CD14-positive monocyte (primary cell): ENCODE results near the gene COX15. TPM values are rescaled to one million over a fixed set of nuclear protein-coding genes. Genes with fewer than 3 reads are reported as not detected.
A peak's percentile ranks its signal among the peaks of the same experiment; 100 is the strongest.

Experiments
- DNase-seq, 3 donors: peaks; one replicate each; pipeline ENCODE4 v3.0.0-alpha.2; 2011 to 2022
- H2AFZ ChIP-seq: 2 replicates; pipeline ENCODE4 v1.6.0; 2012; ENCODE audit warnings: mild to moderate bottlenecking, low read depth, low read length, inconsistent platforms; ENCODE audit not compliant: insufficient read depth, poor library complexity, severe bottlenecking
- H3K27ac ChIP-seq, 2 donors: 1 replicate in 1 of 2; 2 replicates in 1 of 2; pipeline ENCODE4 v1.5.1; 2012 to 2013; ENCODE audit warnings: low read length in 2 of 2, control low read depth in 1 of 2, inconsistent platforms in 1 of 2, low read depth in 1 of 2, mild to moderate bottlenecking in 1 of 2
- H3K27me3 ChIP-seq, 2 donors: one replicate each; pipeline versions ENCODE4 v1.6.0 to v1.6.1; 2011 to 2013; ENCODE audit warnings: low read length in 2 of 2; ENCODE audit not compliant: control insufficient read depth in 2 of 2, insufficient read depth in 2 of 2
- H3K36me3 ChIP-seq, 2 donors: replicated peaks in 1 of 2; 1 replicate in 1 of 2; 2 replicates in 1 of 2; pipeline versions ENCODE4 v1.5.1 to v1.6.1; 2012 to 2013; ENCODE audit warnings: low read length in 2 of 2, control low read depth in 1 of 2, inconsistent platforms in 1 of 2, mild to moderate bottlenecking in 1 of 2; ENCODE audit not compliant: insufficient read depth in 2 of 2, control insufficient read depth in 1 of 2
- H3K4me1 ChIP-seq, 2 donors: 1 replicate in 1 of 2; 2 replicates in 1 of 2; pipeline versions ENCODE4 v1.5.1 to v1.6.1; 2012 to 2013; ENCODE audit warnings: low read length in 2 of 2, control low read depth in 1 of 2, inconsistent platforms in 1 of 2, mild to moderate bottlenecking in 1 of 2, moderate library complexity in 1 of 2; ENCODE audit not compliant: insufficient read depth in 2 of 2, control insufficient read depth in 1 of 2
- H3K4me2 ChIP-seq: replicated peaks from 2 replicates; pipeline ENCODE3; 2012; ENCODE audit warnings: low read length, moderate library complexity, mild to moderate bottlenecking; ENCODE audit not compliant: poor library complexity, severe bottlenecking; ENCODE audit errors: extremely low read depth
- H3K4me3 ChIP-seq, 3 experiments: fragments of 200-600 bp in 1 of 3; sonication (generic) in 1 of 3; replicated peaks in 1 of 3; 1 replicate in 2 of 3; 2 replicates in 1 of 3; pipeline ENCODE4 v1.5.1; 2011 to 2013; ENCODE audit warnings: low read length in 3 of 3, mild to moderate bottlenecking in 3 of 3, control low read depth in 2 of 3, low read depth in 2 of 3, inconsistent platforms in 1 of 3, moderate library complexity in 1 of 3
- H3K79me2 ChIP-seq: 2 replicates; pipeline ENCODE4 v1.6.0; 2012; ENCODE audit warnings: mild to moderate bottlenecking, control low read depth, inconsistent platforms, low read length, moderate library complexity; ENCODE audit not compliant: insufficient read depth
- H3K9ac ChIP-seq: 2 replicates; pipeline ENCODE4 v1.6.0; 2017; ENCODE audit warnings: low read length, mild to moderate bottlenecking; ENCODE audit not compliant: insufficient read depth, poor library complexity, severe bottlenecking
- H3K9me3 ChIP-seq, 2 donors: replicated peaks in 1 of 2; 1 replicate in 1 of 2; 2 replicates in 1 of 2; pipeline versions ENCODE4 v1.5.1 to v1.6.1; 2012 to 2013; ENCODE audit warnings: low read length in 2 of 2, control low read depth in 1 of 2; ENCODE audit not compliant: control insufficient read depth in 1 of 2, insufficient read depth in 1 of 2
- H4K20me1 ChIP-seq: 2 replicates; pipeline ENCODE4 v1.6.0; 2012; ENCODE audit warnings: mild to moderate bottlenecking, low read length, control low read depth, moderate library complexity; ENCODE audit not compliant: insufficient read depth
- H3K27ac Mint-ChIP-seq, 7 donors: one replicate each; pipeline ENCODE4 v1.8.0; 2020; ENCODE audit warnings: mild to moderate bottlenecking in 7 of 7, mixed read lengths in 7 of 7, moderate library complexity in 6 of 7, inconsistent platforms in 2 of 7
- H3K27me3 Mint-ChIP-seq, 3 donors: one replicate each; pipeline ENCODE4 v1.8.0; 2021 to 2022; ENCODE audit warnings: low read depth in 3 of 3, mild to moderate bottlenecking in 3 of 3, mixed read lengths in 3 of 3, moderate library complexity in 3 of 3, inconsistent platforms in 1 of 3
- H3K36me3 Mint-ChIP-seq, 2 donors: one replicate each; pipeline ENCODE4 v1.8.0; 2020; ENCODE audit warnings: mixed read lengths in 2 of 2, inconsistent platforms in 1 of 2, mild to moderate bottlenecking in 1 of 2
- H3K4me1 Mint-ChIP-seq: one replicate; pipeline ENCODE4 v1.8.0; 2020; ENCODE audit warnings: mild to moderate bottlenecking, mixed read lengths
- H3K4me3 Mint-ChIP-seq, 2 donors: one replicate each; pipeline ENCODE4 v1.8.0; 2020; ENCODE audit warnings: mild to moderate bottlenecking in 2 of 2, mixed read lengths in 2 of 2, moderate library complexity in 1 of 2
- H3K9me3 Mint-ChIP-seq, 7 donors: one replicate each; pipeline ENCODE4 v1.8.0; 2020 to 2022; ENCODE audit warnings: mixed read lengths in 7 of 7, mild to moderate bottlenecking in 6 of 7, moderate library complexity in 6 of 7, inconsistent platforms in 2 of 7
- WGBS: methylation state at CpG from one replicate; pipeline ENCODE4 v1.1.5; 2013; ENCODE audit warnings: missing lambda C conversion rate; ENCODE audit not compliant: insufficient coverage; 5-methylcytosine and 5-hydroxymethylcytosine counted together
- intact Hi-C, 2 donors: fragments of 100-400 bp; cut with micrococcal nuclease; formaldehyde crosslinking; loops; one replicate each; pipeline versions ENCODE4 v1.15.0 to v1.15.1; 2023
- polyA plus RNA-seq, 3 donors: library from polyadenylated mRNA; depleted of rRNA in 1 of 3; unstranded in 2 of 3; stranded (reverse) in 1 of 3; fragments of 300-500 nt in 2 of 3; fragments of >200 nt in 1 of 3; fragmentation: Illumina TruSeq in 2 of 3; gene quantifications; 1 replicate in 2 of 3; 2 replicates in 1 of 3; pipeline ENCODE4 v1.2.3, GENCODE V29; 2012 to 2021
- TF ChIP-seq, protein P1 (sequence below): fragments of 200-600 bp; IDR thresholded peaks from one replicate; pipeline ENCODE4 v1.8.0; 2022; ENCODE audit warnings: antibody characterized with exemption, mild to moderate bottlenecking

Gene COX15
- polyA plus RNA-seq, 3 donors = 10.6 to 37.6 (median 35.7) TPM

DNA sequence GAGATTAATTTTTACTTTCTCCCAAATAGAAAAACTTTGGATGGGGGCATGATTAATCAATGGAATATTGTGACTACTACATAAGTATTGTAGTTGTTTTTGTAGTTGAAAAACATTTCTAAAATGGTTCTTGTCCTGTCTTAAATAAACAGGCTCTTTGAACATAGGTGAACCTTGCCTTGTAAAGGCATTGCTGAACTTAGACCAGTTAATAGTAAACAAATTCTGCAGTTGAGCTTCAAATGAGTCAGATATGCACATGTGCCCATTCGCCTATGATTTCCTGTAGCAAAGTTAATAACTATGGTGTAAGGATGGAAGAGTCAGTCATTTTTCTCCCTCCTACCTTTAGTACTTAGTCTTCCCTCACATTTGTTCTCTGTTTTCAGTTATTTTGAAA, 22.7 kb upstream of the COX15 start:
- Mint-ChIP-seq H3K27me3 (no peaks in the 10 kb centered on the region), H3K27ac (no peak overlapping the region), H3K36me3 (peaks cover 78 to 90% of the 10 kb centered on the region in 2 donors), H3K4me1 (no peaks in the 10 kb centered on the region), H3K4me3 (no peak overlapping the region), H3K9me3 (peaks cover 0 to 1% (median 0%) of the 10 kb centered on the region in 7 donors)
- no peak overlapping the region for H3K4me2 ChIP-seq
- no peaks in the 10 kb centered on the region for H3K9me3 ChIP-seq
- no peak overlapping the region for H2AFZ ChIP-seq
- DNase-seq = no peak
- H3K27me3 ChIP-seq = no peaks in the 10 kb centered on the region
- H3K4me3 ChIP-seq = no peak overlapping the region
- H3K9ac ChIP-seq = no peak overlapping the region
- no peaks in the 10 kb centered on the region for H4K20me1 ChIP-seq
- H3K4me1 ChIP-seq = no peaks in the 10 kb centered on the region
- no peaks in the 10 kb centered on the region for H3K79me2 ChIP-seq
- H3K27ac ChIP-seq = no peak overlapping the region
- no CpG with 5 or more reads among the region's 1 CpG for WGBS
- intact Hi-C loops = no loop called here
- TF ChIP-seq, protein P1, sequence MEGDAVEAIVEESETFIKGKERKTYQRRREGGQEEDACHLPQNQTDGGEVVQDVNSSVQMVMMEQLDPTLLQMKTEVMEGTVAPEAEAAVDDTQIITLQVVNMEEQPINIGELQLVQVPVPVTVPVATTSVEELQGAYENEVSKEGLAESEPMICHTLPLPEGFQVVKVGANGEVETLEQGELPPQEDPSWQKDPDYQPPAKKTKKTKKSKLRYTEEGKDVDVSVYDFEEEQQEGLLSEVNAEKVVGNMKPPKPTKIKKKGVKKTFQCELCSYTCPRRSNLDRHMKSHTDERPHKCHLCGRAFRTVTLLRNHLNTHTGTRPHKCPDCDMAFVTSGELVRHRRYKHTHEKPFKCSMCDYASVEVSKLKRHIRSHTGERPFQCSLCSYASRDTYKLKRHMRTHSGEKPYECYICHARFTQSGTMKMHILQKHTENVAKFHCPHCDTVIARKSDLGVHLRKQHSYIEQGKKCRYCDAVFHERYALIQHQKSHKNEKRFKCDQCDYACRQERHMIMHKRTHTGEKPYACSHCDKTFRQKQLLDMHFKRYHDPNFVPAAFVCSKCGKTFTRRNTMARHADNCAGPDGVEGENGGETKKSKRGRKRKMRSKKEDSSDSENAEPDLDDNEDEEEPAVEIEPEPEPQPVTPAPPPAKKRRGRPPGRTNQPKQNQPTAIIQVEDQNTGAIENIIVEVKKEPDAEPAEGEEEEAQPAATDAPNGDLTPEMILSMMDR = no peak
- peaks cover 94 to 99% of the 10 kb centered on the region in 2 donors for H3K36me3 ChIP-seq

DNA sequence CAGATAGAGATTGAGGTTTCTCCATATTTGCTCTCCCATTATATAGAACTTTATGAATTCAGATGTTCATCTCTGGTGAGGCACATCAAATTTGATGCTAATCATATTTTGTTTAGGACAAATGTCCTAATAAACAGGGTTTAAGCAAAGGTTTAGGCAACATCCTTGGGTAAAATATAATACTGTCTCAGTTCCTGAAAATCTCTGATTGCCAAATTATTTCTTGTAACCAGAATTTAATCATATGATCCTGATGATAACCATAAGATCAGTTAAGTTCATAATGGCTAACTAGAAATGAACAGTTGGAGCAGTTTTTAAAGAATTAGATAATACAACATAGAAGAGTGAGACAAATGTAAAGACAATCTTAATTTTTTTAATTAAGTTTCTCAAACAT, 18.7 kb upstream of the COX15 start:
- no peaks in the 10 kb centered on the region for H3K27me3 ChIP-seq
- H3K79me2 ChIP-seq = no peaks in the 10 kb centered on the region
- TF ChIP-seq, protein P1 = no peak
- H2AFZ ChIP-seq = no peak overlapping the region
- no peaks in the 10 kb centered on the region for H4K20me1 ChIP-seq
- Mint-ChIP-seq H3K36me3 (peaks cover 73 to 86% of the 10 kb centered on the region in 2 donors), H3K9me3 (peaks cover 0 to 1% (median 0%) of the 10 kb centered on the region in 7 donors), H3K4me3 (no peak overlapping the region), H3K4me1 (peaks cover 4% of the 10 kb centered on the region), H3K27me3 (no peaks in the 10 kb centered on the region), H3K27ac (peak overlapping the region in 1 of 7 donors; percentile 13)
- intact Hi-C loops = no loop called here
- H3K4me1 ChIP-seq = no peaks in the 10 kb centered on the region
- no peak overlapping the region for H3K4me2 ChIP-seq
- peaks cover 96% of the 10 kb centered on the region in 2 donors for H3K36me3 ChIP-seq
- DNase-seq = no peak
- H3K9me3 ChIP-seq = no peaks in the 10 kb centered on the region
- H3K27ac ChIP-seq = no peak overlapping the region
- no peak overlapping the region for H3K4me3 ChIP-seq
- H3K9ac ChIP-seq = no peak overlapping the region
